ENCODE measurements around the gene LHFPL6.

The LHFPL6 gene

DNA sequence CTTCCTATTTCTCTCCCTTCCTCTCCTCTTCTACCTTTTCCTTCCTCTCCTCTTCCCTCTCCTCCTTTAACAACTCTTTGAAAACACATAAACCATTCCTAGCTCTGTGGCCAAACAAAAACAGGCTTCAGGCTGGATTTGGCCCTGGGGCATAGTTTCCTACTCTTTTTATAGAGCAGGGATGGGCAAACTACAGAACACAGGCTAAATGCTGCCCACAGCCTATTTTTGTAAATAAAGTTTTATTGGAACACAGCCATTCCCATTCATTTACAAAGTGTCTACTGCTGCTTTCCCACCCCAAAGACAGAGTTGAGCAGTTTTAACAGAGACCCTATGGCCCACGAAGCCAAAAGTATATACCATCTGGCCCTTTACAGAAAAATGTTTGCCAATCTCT lies 35.4 kb downstream of the LHFPL6 start:
- no peaks in the 10 kb centered on the region for H3K27me3 ChIP-seq (ENCODE audit: insufficient read depth, poor library complexity, severe bottlenecking)
- H3K27ac ChIP-seq (ENCODE audit: poor library complexity, severe bottlenecking) = peak overlapping the region; percentile 96
- TF ChIP-seq, protein P1, sequence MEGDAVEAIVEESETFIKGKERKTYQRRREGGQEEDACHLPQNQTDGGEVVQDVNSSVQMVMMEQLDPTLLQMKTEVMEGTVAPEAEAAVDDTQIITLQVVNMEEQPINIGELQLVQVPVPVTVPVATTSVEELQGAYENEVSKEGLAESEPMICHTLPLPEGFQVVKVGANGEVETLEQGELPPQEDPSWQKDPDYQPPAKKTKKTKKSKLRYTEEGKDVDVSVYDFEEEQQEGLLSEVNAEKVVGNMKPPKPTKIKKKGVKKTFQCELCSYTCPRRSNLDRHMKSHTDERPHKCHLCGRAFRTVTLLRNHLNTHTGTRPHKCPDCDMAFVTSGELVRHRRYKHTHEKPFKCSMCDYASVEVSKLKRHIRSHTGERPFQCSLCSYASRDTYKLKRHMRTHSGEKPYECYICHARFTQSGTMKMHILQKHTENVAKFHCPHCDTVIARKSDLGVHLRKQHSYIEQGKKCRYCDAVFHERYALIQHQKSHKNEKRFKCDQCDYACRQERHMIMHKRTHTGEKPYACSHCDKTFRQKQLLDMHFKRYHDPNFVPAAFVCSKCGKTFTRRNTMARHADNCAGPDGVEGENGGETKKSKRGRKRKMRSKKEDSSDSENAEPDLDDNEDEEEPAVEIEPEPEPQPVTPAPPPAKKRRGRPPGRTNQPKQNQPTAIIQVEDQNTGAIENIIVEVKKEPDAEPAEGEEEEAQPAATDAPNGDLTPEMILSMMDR (IDR thresholded peaks at IDR 0.05; ENCODE audit: poor library complexity, severe bottlenecking) = no peak
- no peaks in the 10 kb centered on the region for H3K9me3 ChIP-seq (ENCODE audit: severe bottlenecking)
- DNase-seq (ENCODE audit: low spot score) (no peak), ATAC-seq (ENCODE audit: low read depth) (no peak)
- H3K4me3 ChIP-seq (ENCODE audit: severe bottlenecking) = no peak overlapping the region
- H3K36me3 ChIP-seq (ENCODE audit: low read depth) = no peaks in the 10 kb centered on the region
- H3K4me1 ChIP-seq (ENCODE audit: insufficient read depth, poor library complexity, severe bottlenecking) = peaks cover 47% of the 10 kb centered on the region

DNA sequence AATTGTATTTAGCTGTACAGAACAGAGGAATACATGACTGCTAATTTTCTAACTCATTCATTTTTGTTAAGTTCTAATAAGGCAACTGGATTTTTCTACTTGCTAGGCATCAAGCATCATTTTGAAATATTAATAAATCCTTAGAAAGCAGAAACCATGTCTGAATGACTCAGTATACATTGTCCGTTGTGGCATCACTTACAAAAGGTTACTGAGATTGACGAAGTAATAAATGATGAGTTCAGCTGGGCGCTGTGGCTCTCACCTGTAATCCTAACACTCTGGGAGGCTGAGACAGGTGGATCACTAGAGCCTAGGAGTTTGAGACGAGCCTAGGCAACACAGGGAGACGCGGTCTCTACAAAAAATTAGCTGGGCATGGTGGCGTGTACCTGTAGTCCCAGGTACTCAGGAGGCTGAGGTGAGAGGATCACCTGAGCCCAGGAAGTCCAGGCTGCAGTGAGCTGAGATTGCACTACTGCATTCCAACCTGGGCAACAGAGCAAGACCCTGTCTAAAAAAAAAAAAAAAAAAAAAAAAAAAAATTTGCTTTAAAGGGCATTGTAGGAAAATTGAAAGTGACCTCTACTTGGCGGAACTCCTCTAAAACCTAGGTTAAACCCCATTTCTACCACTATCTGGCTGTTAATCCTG lies 36.6 kb downstream of the LHFPL6 start:
- H3K27ac ChIP-seq (ENCODE audit: poor library complexity, severe bottlenecking) = peak overlapping the region; percentile 96
- H3K27me3 ChIP-seq (ENCODE audit: insufficient read depth, poor library complexity, severe bottlenecking) = no peaks in the 10 kb centered on the region
- H3K4me3 ChIP-seq (ENCODE audit: severe bottlenecking) = no peak overlapping the region
- no peaks in the 10 kb centered on the region for H3K36me3 ChIP-seq (ENCODE audit: low read depth)
- peak; percentile 52 for ATAC-seq (ENCODE audit: low read depth)
- peaks cover 54% of the 10 kb centered on the region for H3K4me1 ChIP-seq (ENCODE audit: insufficient read depth, poor library complexity, severe bottlenecking)
- DNase-seq (ENCODE audit: low spot score) = no peak
- TF ChIP-seq, protein P1 (IDR thresholded peaks at IDR 0.05; ENCODE audit: poor library complexity, severe bottlenecking) = no peak
- no peaks in the 10 kb centered on the region for H3K9me3 ChIP-seq (ENCODE audit: severe bottlenecking)

DNA sequence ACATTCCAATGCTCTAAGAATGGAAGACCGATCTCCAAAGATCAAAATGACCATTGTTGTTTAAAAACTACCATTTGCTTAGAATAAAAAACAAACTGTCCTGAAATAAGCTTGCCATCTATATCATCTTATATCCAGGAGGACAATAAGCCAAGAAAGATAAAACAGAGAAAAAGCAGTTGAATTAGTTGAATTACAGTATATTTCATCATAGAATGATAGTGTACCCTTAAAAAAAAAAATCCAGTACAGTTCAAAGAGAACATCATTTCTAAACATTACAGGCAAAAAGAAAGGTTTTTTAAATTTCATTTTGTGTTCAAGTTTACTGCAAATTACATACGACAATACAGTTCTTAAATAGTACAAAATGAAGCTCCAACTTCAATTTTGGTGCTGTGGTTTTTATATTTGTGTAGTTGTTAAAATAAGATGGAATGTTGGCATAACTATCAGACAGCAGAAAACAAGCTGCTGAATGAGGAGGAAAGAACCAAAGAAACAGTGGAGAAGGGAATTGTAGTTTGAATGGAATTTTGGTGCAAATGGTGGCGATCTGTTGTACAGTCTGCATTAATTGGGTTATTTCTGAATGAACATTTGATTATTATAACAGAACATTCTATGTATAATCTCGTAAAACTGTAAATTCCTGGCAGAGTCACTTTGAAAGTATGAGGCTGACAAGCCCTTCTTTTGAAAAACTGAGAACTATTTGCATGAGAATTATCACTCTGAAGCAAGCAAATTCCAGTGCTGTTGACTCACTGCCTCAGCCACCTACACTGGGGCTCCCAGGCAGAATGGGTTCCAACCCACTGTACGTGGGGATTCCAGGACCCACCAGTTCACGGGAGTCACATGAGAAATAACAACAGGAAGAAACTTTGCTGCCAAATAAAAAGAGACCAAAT lies 37.7 kb downstream of the LHFPL6 start:
- H3K4me3 ChIP-seq (ENCODE audit: severe bottlenecking) = no peak overlapping the region
- no peaks in the 10 kb centered on the region for H3K9me3 ChIP-seq (ENCODE audit: severe bottlenecking)
- TF ChIP-seq, protein P1 (IDR thresholded peaks at IDR 0.05; ENCODE audit: poor library complexity, severe bottlenecking) = no peak
- H3K27ac ChIP-seq (ENCODE audit: poor library complexity, severe bottlenecking) = peak overlapping the region; percentile 96
- no peaks in the 10 kb centered on the region for H3K27me3 ChIP-seq (ENCODE audit: insufficient read depth, poor library complexity, severe bottlenecking)
- H3K4me1 ChIP-seq (ENCODE audit: insufficient read depth, poor library complexity, severe bottlenecking) = peaks cover 54% of the 10 kb centered on the region
- H3K36me3 ChIP-seq (ENCODE audit: low read depth) = no peaks in the 10 kb centered on the region
- peak; percentile 94 for ATAC-seq (ENCODE audit: low read depth)
- DNase-seq (ENCODE audit: low spot score) = peak; percentile 84

DNA sequence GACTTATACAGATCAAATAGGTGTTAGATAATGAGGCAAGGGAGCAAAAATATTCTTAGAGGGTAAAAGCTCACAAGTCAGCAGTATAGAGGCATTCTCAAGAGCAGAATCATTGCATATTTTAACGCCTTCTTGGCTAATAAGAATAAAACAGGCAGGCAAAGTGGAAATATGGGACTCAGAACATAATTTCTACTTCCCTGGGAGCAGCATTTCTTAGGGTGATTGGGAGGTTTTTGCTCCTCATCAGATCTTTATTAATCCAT lies 39.6 kb downstream of the LHFPL6 start:
- TF ChIP-seq, protein P1 (IDR thresholded peaks at IDR 0.05; ENCODE audit: poor library complexity, severe bottlenecking) = no peak
- Histone ChIP-seq H3K9me3 (ENCODE audit: severe bottlenecking) (no peaks in the 10 kb centered on the region), H3K27ac (ENCODE audit: poor library complexity, severe bottlenecking) (peak overlapping the region; percentile 96), H3K36me3 (ENCODE audit: low read depth) (no peaks in the 10 kb centered on the region), H3K27me3 (ENCODE audit: insufficient read depth, poor library complexity, severe bottlenecking) (no peaks in the 10 kb centered on the region), H3K4me3 (ENCODE audit: severe bottlenecking) (no peak overlapping the region), H3K4me1 (ENCODE audit: insufficient read depth, poor library complexity, severe bottlenecking) (peaks cover 54% of the 10 kb centered on the region)
- ATAC-seq (ENCODE audit: low read depth) (no peak), DNase-seq (ENCODE audit: low spot score) (no peak)

DNA sequence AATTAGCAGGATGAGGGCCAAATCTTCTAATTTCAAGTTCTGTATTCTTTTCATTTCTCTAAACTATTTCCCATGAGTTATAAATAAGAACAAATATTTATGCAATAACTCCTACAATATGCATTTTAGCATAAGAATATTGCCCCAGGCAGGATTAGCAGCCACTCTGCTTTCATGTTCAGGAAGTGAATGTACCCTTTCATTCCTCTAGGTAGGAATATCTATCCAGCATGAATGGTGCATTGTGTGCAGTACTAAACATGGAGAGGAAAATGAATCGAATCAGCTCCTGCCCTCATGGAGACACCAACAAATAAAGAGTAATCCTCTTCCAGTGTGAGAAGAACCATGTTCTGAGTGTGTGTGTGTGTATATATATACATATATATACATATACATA lies 41.0 kb downstream of the LHFPL6 start:
- no peak for DNase-seq (ENCODE audit: low spot score)
- Histone ChIP-seq H3K9me3 (ENCODE audit: severe bottlenecking) (no peaks in the 10 kb centered on the region), H3K27ac (ENCODE audit: poor library complexity, severe bottlenecking) (peak overlapping the region; percentile 24)

More for the DNA sequence above, 41.0 kb downstream of the LHFPL6 start:
- Histone ChIP-seq H3K27me3 (ENCODE audit: insufficient read depth, poor library complexity, severe bottlenecking) (no peaks in the 10 kb centered on the region), H3K36me3 (ENCODE audit: low read depth) (no peaks in the 10 kb centered on the region), H3K4me1 (ENCODE audit: insufficient read depth, poor library complexity, severe bottlenecking) (peaks cover 43% of the 10 kb centered on the region), H3K4me3 (ENCODE audit: severe bottlenecking) (no peak overlapping the region)
- TF ChIP-seq, protein P1 (IDR thresholded peaks at IDR 0.05; ENCODE audit: poor library complexity, severe bottlenecking) = no peak
- no peak for ATAC-seq (ENCODE audit: low read depth)
